ENCODE measurements around the gene OTOS.

- TF ChIP-seq CTCF (conservative IDR thresholded peaks at IDR 0.05; ENCODE audit: low read depth, low read length) = no peak
- TF ChIP-seq EZH2 (IDR thresholded peaks at IDR 0.05; ENCODE audit: borderline replicate concordance, low read depth, low read length, poor library complexity, severe bottlenecking) = no peak
These were observed 4.8 kb downstream of the OTOS start for GRCh38 chr2:240135706-240136012.

Data from A673 (cell line).